ENCODE data around the gene FGGY. TPM values are rescaled to one million over a fixed set of nuclear protein-coding genes. Genes with fewer than 3 reads are reported as not detected.

Gene FGGY
- total RNA-seq, 1 donor = 24.6 TPM

GRCh38 chr1:59751004-59751395 lies 454.1 kb downstream of the FGGY start:
- no peaks in the 10 kb centered on the region for H3K36me3 ChIP-seq (ENCODE audit: insufficient read depth, low read length)
- TF ChIP-seq CTCF (IDR thresholded peaks at IDR 0.05; ENCODE audit: extremely low read depth, low read depth, low read length) = no peak
- peak overlapping the region; percentile 31 for H3K4me2 ChIP-seq (ENCODE audit: insufficient read depth, low read length)
- no peaks in the 10 kb centered on the region for H3K27me3 ChIP-seq (ENCODE audit: insufficient read depth, low read length)
- H3K4me1 ChIP-seq (ENCODE audit: insufficient read depth, low read length) = peaks cover 23% of the 10 kb centered on the region
- H3K27ac ChIP-seq (ENCODE audit: low read depth, low read length) = peak overlapping the region; percentile 58
- H3K9me3 ChIP-seq (ENCODE audit: low read depth, low read length) = no peaks in the 10 kb centered on the region
- H4K20me1 ChIP-seq (ENCODE audit: insufficient read depth, low read length) = no peaks in the 10 kb centered on the region
- H2AFZ ChIP-seq (ENCODE audit: low read length) = no peak overlapping the region
- no peaks in the 10 kb centered on the region for H3K79me2 ChIP-seq (ENCODE audit: insufficient read depth, low read length)
- DNase-seq (ENCODE audit: insufficient read length, low spot score, missing footprints) = no peak
- H3K4me3 ChIP-seq (ENCODE audit: insufficient read depth, low read length) = no peak overlapping the region

GRCh38 chr1:59751801-59752200 lies 454.9 kb downstream of the FGGY start:
- Histone ChIP-seq H3K79me2 (ENCODE audit: insufficient read depth, low read length) (no peaks in the 10 kb centered on the region), H2AFZ (ENCODE audit: low read length) (no peak overlapping the region), H3K36me3 (ENCODE audit: insufficient read depth, low read length) (no peaks in the 10 kb centered on the region), H3K9me3 (ENCODE audit: low read depth, low read length) (no peaks in the 10 kb centered on the region), H3K4me3 (ENCODE audit: insufficient read depth, low read length) (no peak overlapping the region), H3K27ac (ENCODE audit: low read depth, low read length) (no peak overlapping the region), H3K27me3 (ENCODE audit: insufficient read depth, low read length) (no peaks in the 10 kb centered on the region), H3K4me1 (ENCODE audit: insufficient read depth, low read length) (peaks cover 23% of the 10 kb centered on the region), H3K4me2 (ENCODE audit: insufficient read depth, low read length) (no peak overlapping the region), H4K20me1 (ENCODE audit: insufficient read depth, low read length) (no peaks in the 10 kb centered on the region)
- TF ChIP-seq CTCF (IDR thresholded peaks at IDR 0.05; ENCODE audit: extremely low read depth, low read depth, low read length) = no peak
- no peak for DNase-seq (ENCODE audit: insufficient read length, low spot score, missing footprints)

GRCh38 chr1:59752556-59753414 lies 455.9 kb downstream of the FGGY start:
- Histone ChIP-seq H3K36me3 (ENCODE audit: insufficient read depth, low read length) (no peaks in the 10 kb centered on the region), H3K4me3 (ENCODE audit: insufficient read depth, low read length) (no peak overlapping the region), H3K4me1 (ENCODE audit: insufficient read depth, low read length) (peaks cover 23% of the 10 kb centered on the region), H3K27ac (ENCODE audit: low read depth, low read length) (no peak overlapping the region), H4K20me1 (ENCODE audit: insufficient read depth, low read length) (no peaks in the 10 kb centered on the region), H2AFZ (ENCODE audit: low read length) (no peak overlapping the region), H3K4me2 (ENCODE audit: insufficient read depth, low read length) (no peak overlapping the region), H3K79me2 (ENCODE audit: insufficient read depth, low read length) (no peaks in the 10 kb centered on the region), H3K27me3 (ENCODE audit: insufficient read depth, low read length) (no peaks in the 10 kb centered on the region), H3K9me3 (ENCODE audit: low read depth, low read length) (no peaks in the 10 kb centered on the region)
- no peak for DNase-seq (ENCODE audit: insufficient read length, low spot score, missing footprints)
- TF ChIP-seq CTCF (IDR thresholded peaks at IDR 0.05; ENCODE audit: extremely low read depth, low read depth, low read length) = no peak

- Histone ChIP-seq H3K4me3 (ENCODE audit: insufficient read depth, low read length) (no peak overlapping the region), H2AFZ (ENCODE audit: low read length) (peak overlapping the region; percentile 24), H4K20me1 (ENCODE audit: insufficient read depth, low read length) (no peaks in the 10 kb centered on the region), H3K9me3 (ENCODE audit: low read depth, low read length) (no peaks in the 10 kb centered on the region), H3K79me2 (ENCODE audit: insufficient read depth, low read length) (no peaks in the 10 kb centered on the region), H3K4me1 (ENCODE audit: insufficient read depth, low read length) (peaks cover 22% of the 10 kb centered on the region), H3K27ac (ENCODE audit: low read depth, low read length) (no peak overlapping the region), H3K4me2 (ENCODE audit: insufficient read depth, low read length) (no peak overlapping the region), H3K27me3 (ENCODE audit: insufficient read depth, low read length) (no peaks in the 10 kb centered on the region), H3K36me3 (ENCODE audit: insufficient read depth, low read length) (no peaks in the 10 kb centered on the region)
- TF ChIP-seq CTCF (IDR thresholded peaks at IDR 0.05; ENCODE audit: extremely low read depth, low read depth, low read length) = no peak
- DNase-seq (ENCODE audit: insufficient read length, low spot score, missing footprints) = no peak
Observed at GRCh38 chr1:59755069-59755685, 458.3 kb downstream of the FGGY start.

All from osteoblast (primary cell).